Measurements from ENCODE around the gene LRRC34. TPM values are rescaled to one million over a fixed set of nuclear protein-coding genes. Genes with fewer than 3 reads are reported as not detected.

The LRRC34 gene
- total RNA-seq, 1 experiment from 2014 or later: 1.8 TPM

DNA sequence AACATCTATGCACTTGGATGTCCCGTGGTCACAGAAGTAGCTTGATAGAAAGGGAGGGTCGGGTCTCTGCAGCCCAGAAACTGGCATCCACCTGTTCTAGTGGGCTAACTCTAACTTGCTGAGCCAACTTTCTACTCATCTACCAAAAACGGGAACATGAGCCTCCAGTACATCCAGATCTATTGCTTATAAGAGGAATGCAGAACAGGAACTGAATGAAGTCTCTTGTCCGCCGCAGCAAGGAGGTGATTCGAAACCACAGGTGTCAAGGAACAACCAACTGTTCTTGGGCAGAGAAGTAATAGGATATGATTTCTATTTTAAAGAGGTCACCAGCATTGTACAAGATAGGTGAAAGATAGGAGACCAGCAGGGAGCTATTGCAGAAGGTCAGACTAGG, 65.8 kb downstream of the LRRC34 start:
- no peak overlapping the region for H3K4me3 ChIP-seq (ENCODE audit: low read length)
- no peaks in the 10 kb centered on the region for H4K20me1 ChIP-seq (ENCODE audit: low read length)
- no peak overlapping the region for H3K4me2 ChIP-seq (ENCODE audit: low read length)
- H3K9ac ChIP-seq (ENCODE audit: low read length): no peak overlapping the region
- ChIA-PET CTCF (no interaction called here), POLR2A (ENCODE audit: unreplicated experiment) (no interaction called here)
- intact Hi-C loops (cut with micrococcal nuclease): no loop called here
- no peak overlapping the region for H2AFZ ChIP-seq (ENCODE audit: low read length)
- ATAC-seq (no peak), DNase-seq (no peak)
- H3K27me3 ChIP-seq (ENCODE audit: low read length): no peaks in the 10 kb centered on the region
- no peaks in the 10 kb centered on the region for H3K9me3 ChIP-seq (ENCODE audit: low read length)
- H3K36me3 ChIP-seq (ENCODE audit: low read depth, low read length): no peaks in the 10 kb centered on the region
- no peaks in the 10 kb centered on the region for H3K9me2 ChIP-seq (replicated peaks; ENCODE audit: low read length)
- TF ChIP-seq, protein P1, sequence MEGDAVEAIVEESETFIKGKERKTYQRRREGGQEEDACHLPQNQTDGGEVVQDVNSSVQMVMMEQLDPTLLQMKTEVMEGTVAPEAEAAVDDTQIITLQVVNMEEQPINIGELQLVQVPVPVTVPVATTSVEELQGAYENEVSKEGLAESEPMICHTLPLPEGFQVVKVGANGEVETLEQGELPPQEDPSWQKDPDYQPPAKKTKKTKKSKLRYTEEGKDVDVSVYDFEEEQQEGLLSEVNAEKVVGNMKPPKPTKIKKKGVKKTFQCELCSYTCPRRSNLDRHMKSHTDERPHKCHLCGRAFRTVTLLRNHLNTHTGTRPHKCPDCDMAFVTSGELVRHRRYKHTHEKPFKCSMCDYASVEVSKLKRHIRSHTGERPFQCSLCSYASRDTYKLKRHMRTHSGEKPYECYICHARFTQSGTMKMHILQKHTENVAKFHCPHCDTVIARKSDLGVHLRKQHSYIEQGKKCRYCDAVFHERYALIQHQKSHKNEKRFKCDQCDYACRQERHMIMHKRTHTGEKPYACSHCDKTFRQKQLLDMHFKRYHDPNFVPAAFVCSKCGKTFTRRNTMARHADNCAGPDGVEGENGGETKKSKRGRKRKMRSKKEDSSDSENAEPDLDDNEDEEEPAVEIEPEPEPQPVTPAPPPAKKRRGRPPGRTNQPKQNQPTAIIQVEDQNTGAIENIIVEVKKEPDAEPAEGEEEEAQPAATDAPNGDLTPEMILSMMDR (conservative IDR thresholded peaks at IDR 0.05; ENCODE audit: low read depth, low read length): no peak
- TF ChIP-seq EZH2phosphoT487 (IDR thresholded peaks at IDR 0.05; ENCODE audit: borderline replicate concordance, low read length) (no peak), EZH2 (IDR thresholded peaks at IDR 0.05; ENCODE audit: low read length, unreplicated experiment) (no peak)
- H3K79me2 ChIP-seq (ENCODE audit: low read length): no peaks in the 10 kb centered on the region
- no TSS peak for BruUV-seq (replicated peaks)
- no peak overlapping the region for H3K27ac ChIP-seq (ENCODE audit: low read length)
- peaks cover 20% of the 10 kb centered on the region for H3K4me1 ChIP-seq (ENCODE audit: insufficient read depth, low read length)
- no peaks in the 10 kb centered on the region for H3F3A ChIP-seq (ENCODE audit: low read length, unreplicated experiment)

DNA sequence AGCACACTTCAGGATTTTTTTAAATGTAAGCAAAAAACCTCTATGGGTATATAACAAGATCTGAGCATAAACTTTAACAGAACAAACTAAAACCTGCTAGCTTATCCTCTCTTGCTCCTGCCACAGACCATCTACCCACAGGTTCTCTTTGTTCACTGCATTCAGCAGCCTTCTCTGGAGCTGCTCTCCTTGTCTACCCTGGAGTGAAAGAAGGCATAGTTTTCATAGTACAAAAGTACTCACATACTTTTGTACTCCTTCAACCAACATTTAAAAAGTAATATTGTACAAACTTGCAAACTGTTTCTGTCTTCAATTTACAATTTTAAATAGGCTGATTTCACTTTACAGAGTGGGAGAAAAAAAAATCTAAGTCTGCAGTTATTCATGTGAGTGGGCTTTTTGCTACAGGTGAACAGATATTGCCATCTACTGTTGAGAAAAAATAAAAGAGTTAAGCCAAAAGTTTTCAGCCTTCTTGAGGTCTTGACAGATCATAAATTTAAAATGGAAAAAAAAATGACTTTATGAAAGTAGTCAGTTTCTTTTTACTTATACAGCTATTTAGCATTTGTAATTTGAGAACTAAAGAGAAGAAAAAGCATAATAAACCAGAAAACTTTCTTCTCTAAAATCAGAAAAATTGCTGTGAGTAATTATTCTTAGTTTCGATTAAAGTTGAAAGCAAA, 68.2 kb downstream of the LRRC34 start:
- Histone ChIP-seq H2AFZ (ENCODE audit: low read length) (no peak overlapping the region), H3K79me2 (ENCODE audit: low read length) (no peaks in the 10 kb centered on the region), H3K4me3 (ENCODE audit: low read length) (no peak overlapping the region), H3F3A (ENCODE audit: low read length, unreplicated experiment) (no peaks in the 10 kb centered on the region), H3K27ac (ENCODE audit: low read length) (no peak overlapping the region), H3K9me2 (replicated peaks; ENCODE audit: low read length) (no peaks in the 10 kb centered on the region), H3K9me3 (ENCODE audit: low read length) (no peaks in the 10 kb centered on the region), H3K9ac (ENCODE audit: low read length) (no peak overlapping the region), H4K20me1 (ENCODE audit: low read length) (no peaks in the 10 kb centered on the region), H3K27me3 (ENCODE audit: low read length) (no peaks in the 10 kb centered on the region), H3K4me1 (ENCODE audit: insufficient read depth, low read length) (peaks cover 20% of the 10 kb centered on the region), H3K4me2 (ENCODE audit: low read length) (no peak overlapping the region), H3K36me3 (ENCODE audit: low read depth, low read length) (no peaks in the 10 kb centered on the region)
- POLR2A ChIA-PET (ENCODE audit: unreplicated experiment): no interaction called here
- intact Hi-C loops (cut with micrococcal nuclease): loop anchor here (2.0 to 5.0 kb wide), 4 partner anchors 597 to 882 kb away; no protein-coding TSS in a partner anchor
- ATAC-seq (0 out of 2 replicates have a peak, but pooled peaks have one; percentile 39), DNase-seq (peak; percentile 66)
- BruUV-seq (replicated peaks): no TSS peak
- CTCF ChIA-PET: interaction anchor here (0.7 to 1.0 kb wide), 4 partner anchors 75 to 880 kb away, joined by 3 to 6 read pairs (median 3); no protein-coding TSS in a partner anchor
- no peak for TF ChIP-seq EZH2phosphoT487 (IDR thresholded peaks at IDR 0.05; ENCODE audit: borderline replicate concordance, low read length)
- TF ChIP-seq, protein P1 (conservative IDR thresholded peaks at IDR 0.05; ENCODE audit: low read depth, low read length): peak; percentile 83

Other genes starting within 250 kb of the LRRC34 start
- gene MECOM, start 149.2 kb downstream of the LRRC34 start, total RNA-seq (2014; rRNA removed): 10.0 and 11.4 TPM in 2 replicates
- gene TERC, start 47.8 kb downstream of the LRRC34 start, total RNA-seq (2014; rRNA removed): 544 and 737 TPM in 2 replicates
- gene ACTRT3, start 43.3 kb downstream of the LRRC34 start, total RNA-seq (2014; rRNA removed): 2.6 and 4.1 TPM in 2 replicates
- gene MYNN, start 39.5 kb downstream of the LRRC34 start, total RNA-seq (2014; rRNA removed): 7.4 and 12.9 TPM in 2 replicates
- 0.52 TPM in 1 of 2 replicates, not detected in the other for gene LRRIQ4, start within 50 bp of the LRRC34 start, total RNA-seq (2014; rRNA removed)
- gene LRRC31, start 57.0 kb upstream of the LRRC34 start, total RNA-seq (2014; rRNA removed): 0.04 TPM in 1 of 2 replicates, not detected in the other
- gene SAMD7, start 98.7 kb upstream of the LRRC34 start, total RNA-seq (2014; rRNA removed): not detected in 2 replicates
- 29.0 and 31.8 TPM in 2 replicates for gene SEC62, start 153.9 kb upstream of the LRRC34 start, total RNA-seq (2014; rRNA removed)
- 13.0 and 15.7 TPM in 2 replicates for gene GPR160, start 225.1 kb upstream of the LRRC34 start, total RNA-seq (2014; rRNA removed)